Fibroblast of the aortic adventitia (primary cell): ENCODE measurements around the gene GPR119. TPM values are rescaled to one million over a fixed set of nuclear protein-coding genes. Genes with fewer than 3 reads are reported as not detected.
"Not testable (repeated sequence)": the region's sequence is repeated elsewhere in the genome, so short reads cannot be mapped to it uniquely, and the experiment has no call there.

Experiments
- DNase-seq: peaks from one replicate; pipeline ENCODE4 v3.0.0-alpha.2; 2010; ENCODE audit warnings: low read depth
- H3K4me3 ChIP-seq: 2 replicates; pipeline ENCODE4 v1.5.1; 2011; ENCODE audit warnings: low read depth, mild to moderate bottlenecking, control low read depth, low read length, moderate library complexity
- CTCF ChIP-seq: IDR thresholded peaks from 2 replicates; pipeline ENCODE4 v1.5.1; 2011; ENCODE audit warnings: mild to moderate bottlenecking, low read length, control low read depth, inconsistent platforms; ENCODE audit not compliant: insufficient read depth
- total RNA-seq: library from RNA; depleted of rRNA; stranded (reverse); fragments of >200 nt; gene quantifications from 2 replicates; pipeline ENCODE4 v1.2.3, GENCODE V29; 2012; ENCODE audit warnings: low replicate concordance

The GPR119 gene
- total RNA-seq = not detected in 2 replicates

- DNase-seq = no peak
- no peak within 1 kb of the TSS for H3K4me3 ChIP-seq
- TF ChIP-seq CTCF = no peak
Observed at GRCh38 chrX:130385520-130385919, at the start of gene GPR119. TSS of gene GPR119 (minus strand) at chrX:130385674. CDS start at chrX:130385447, 227 bp downstream.

GRCh38 chrX:130429236-130429635 is 43.8 kb upstream of the GPR119 start:
- H3K4me3 ChIP-seq, DNase-seq: not testable (repeated sequence)

- TF ChIP-seq CTCF = no peak
- DNase-seq = no peak
- no peak overlapping the region for H3K4me3 ChIP-seq
Observed at GRCh38 chrX:130426531-130426930, 41.1 kb upstream of the GPR119 start.

- TF ChIP-seq CTCF = no peak
- DNase-seq = no peak
- no peak overlapping the region for H3K4me3 ChIP-seq
Observed at GRCh38 chrX:130419263-130419662, 33.8 kb upstream of the GPR119 start.

GRCh38 chrX:130418740-130419139 is 33.3 kb upstream of the GPR119 start:
- no peak overlapping the region for H3K4me3 ChIP-seq
- no peak for TF ChIP-seq CTCF
- DNase-seq = no peak

GRCh38 chrX:130418066-130418465 is 32.6 kb upstream of the GPR119 start:
- DNase-seq = no peak
- no peak overlapping the region for H3K4me3 ChIP-seq
- no peak for TF ChIP-seq CTCF

- no peak for TF ChIP-seq CTCF
- no peak for DNase-seq
Observed at GRCh38 chrX:130416785-130417184, 31.3 kb upstream of the GPR119 start.

More at GRCh38 chrX:130416785-130417184, 31.3 kb upstream of the GPR119 start:
- no peak overlapping the region for H3K4me3 ChIP-seq
